Gastrocnemius medialis (tissue), 4 donors: Measurements from ENCODE around the gene CIPC.

Source experiments
- CTCF ChIP-seq, 5 experiments: fragments of 450-650 bp in 3 of 5; fragments of 200-600 bp in 2 of 5; sonication (generic) in 2 of 5; IDR thresholded peaks in 4 of 5; conservative IDR thresholded peaks in 1 of 5; 1 replicate in 4 of 5; 2 replicates in 1 of 5; pipeline ENCODE4 v1.5.1; 2016 to 2019; ENCODE audit warnings: antibody characterized with exemption in 5 of 5, mild to moderate bottlenecking in 3 of 5, moderate library complexity in 3 of 5
- POLR2A ChIP-seq, 2 donors: fragments of 450-650 bp; IDR thresholded peaks; one replicate each; pipeline ENCODE4 v1.6.1; 2017; ENCODE audit warnings: antibody characterized with exemption in 2 of 2, mild to moderate bottlenecking in 2 of 2, moderate library complexity in 2 of 2

GRCh38 chr14:77125281-77125801, 27.3 kb downstream of the CIPC start:
- TF ChIP-seq CTCF (IDR thresholded peaks at IDR 0.05 in 4 of 5, conservative IDR thresholded peaks at IDR 0.05 in 1 of 5) (peak in 1 of 5 experiments; percentile 44), POLR2A (IDR thresholded peaks at IDR 0.05) (no peak)
